ENCODE measurements around the gene RTL1.

The RTL1 gene

GRCh38 chr14:100898935-100899883, 4.3 kb downstream of the RTL1 start:
- DNase-seq (ENCODE audit: low read depth in 4 of 4, low spot score in 1 of 4) = no peak

GRCh38 chr14:100898465-100898864, 5.1 kb downstream of the RTL1 start:
- DNase-seq (ENCODE audit: low read depth in 4 of 4, low spot score in 1 of 4) = no peak

GRCh38 chr14:100896369-100897060, 7.0 kb downstream of the RTL1 start:
- DNase-seq (ENCODE audit: low read depth in 4 of 4, low spot score in 1 of 4) = no peak

GRCh38 chr14:100895411-100895810, 8.1 kb downstream of the RTL1 start:
- no peak for DNase-seq (ENCODE audit: low read depth in 4 of 4, low spot score in 1 of 4)

GRCh38 chr14:100894416-100894815, 9.1 kb downstream of the RTL1 start:
- DNase-seq (ENCODE audit: low read depth in 4 of 4, low spot score in 1 of 4) = no peak

GRCh38 chr14:100893760-100894159, 9.8 kb downstream of the RTL1 start:
- no peak for DNase-seq (ENCODE audit: low read depth in 4 of 4, low spot score in 1 of 4)

- DNase-seq (ENCODE audit: low read depth in 4 of 4, low spot score in 1 of 4) = no peak
These were observed 10.3 kb downstream of the RTL1 start for GRCh38 chr14:100893228-100893601.

GRCh38 chr14:100892496-100893227, 10.9 kb downstream of the RTL1 start:
- no peak for DNase-seq (ENCODE audit: low read depth in 4 of 4, low spot score in 1 of 4)

- DNase-seq (ENCODE audit: low read depth in 4 of 4, low spot score in 1 of 4) = no peak
These were observed 11.7 kb downstream of the RTL1 start for GRCh38 chr14:100891501-100892445.

- DNase-seq (ENCODE audit: low read depth in 4 of 4, low spot score in 1 of 4) = no peak
These were observed 12.5 kb downstream of the RTL1 start for GRCh38 chr14:100891051-100891450.

- no peak for DNase-seq (ENCODE audit: low read depth in 4 of 4, low spot score in 1 of 4)
These were observed 13.3 kb downstream of the RTL1 start for GRCh38 chr14:100890061-100890850.

GRCh38 chr14:100889641-100890040, 13.9 kb downstream of the RTL1 start:
- no peak for DNase-seq (ENCODE audit: low read depth in 4 of 4, low spot score in 1 of 4)

- no peak for DNase-seq (ENCODE audit: low read depth in 4 of 4, low spot score in 1 of 4)
These were observed 14.7 kb downstream of the RTL1 start for GRCh38 chr14:100888789-100889315.

- no peak for DNase-seq (ENCODE audit: low read depth in 4 of 4, low spot score in 1 of 4)
These were observed 15.7 kb downstream of the RTL1 start for GRCh38 chr14:100887728-100888335.

GRCh38 chr14:100885617-100886016, 17.9 kb downstream of the RTL1 start:
- no peak for DNase-seq (ENCODE audit: low read depth in 4 of 4, low spot score in 1 of 4)

- DNase-seq (ENCODE audit: low read depth in 4 of 4, low spot score in 1 of 4) = no peak
These were observed 18.3 kb downstream of the RTL1 start for GRCh38 chr14:100885196-100885595.

- no peak for DNase-seq (ENCODE audit: low read depth in 4 of 4, low spot score in 1 of 4)
These were observed 19.1 kb downstream of the RTL1 start for GRCh38 chr14:100884456-100884855.

- DNase-seq (ENCODE audit: low read depth in 4 of 4, low spot score in 1 of 4) = no peak
These were observed 19.8 kb downstream of the RTL1 start for GRCh38 chr14:100883789-100884101.

Measured in stimulated activated CD4-positive, alpha-beta T cell treated with anti-CD3 and anti-CD28 coated beads, Interleukin-1b, Interleukin-23, amount 100 ng/mL, for 24 hours (primary cell).